HG03354 (cell line): ENCODE data around the gene DCHS1.

Experiments
- ATAC-seq: cut with Tn5 transposase; IDR thresholded peaks from one replicate; pipeline ENCODE4 v1.9.1; 2021; ENCODE audit warnings: mild to moderate bottlenecking; ENCODE audit not compliant: unreplicated experiment, poor library complexity, severe bottlenecking

The DCHS1 gene

DNA sequence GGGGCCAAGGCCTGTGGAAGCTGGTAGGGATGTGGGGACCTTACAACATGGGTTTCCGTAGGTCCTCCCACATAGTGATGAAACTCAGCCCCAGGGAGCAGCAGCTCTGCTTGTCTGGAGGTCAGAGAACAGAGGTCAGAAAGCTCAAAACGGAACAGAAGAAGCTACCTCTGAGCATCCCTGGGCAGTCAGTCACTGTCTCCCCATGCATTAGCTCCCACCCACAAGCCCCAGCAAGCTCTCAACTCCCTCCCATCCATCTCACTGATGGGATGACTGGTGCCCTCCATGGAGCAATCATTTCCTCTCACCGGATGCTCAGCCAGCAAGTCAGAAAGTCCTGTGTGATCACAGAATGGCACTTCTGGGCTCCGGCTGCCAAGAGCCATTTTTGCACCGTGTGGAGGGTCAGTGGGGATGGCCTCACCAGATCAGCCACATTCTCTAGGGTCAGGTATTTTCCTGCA lies 38.3 kb downstream of the DCHS1 start:
- no peak for ATAC-seq

DNA sequence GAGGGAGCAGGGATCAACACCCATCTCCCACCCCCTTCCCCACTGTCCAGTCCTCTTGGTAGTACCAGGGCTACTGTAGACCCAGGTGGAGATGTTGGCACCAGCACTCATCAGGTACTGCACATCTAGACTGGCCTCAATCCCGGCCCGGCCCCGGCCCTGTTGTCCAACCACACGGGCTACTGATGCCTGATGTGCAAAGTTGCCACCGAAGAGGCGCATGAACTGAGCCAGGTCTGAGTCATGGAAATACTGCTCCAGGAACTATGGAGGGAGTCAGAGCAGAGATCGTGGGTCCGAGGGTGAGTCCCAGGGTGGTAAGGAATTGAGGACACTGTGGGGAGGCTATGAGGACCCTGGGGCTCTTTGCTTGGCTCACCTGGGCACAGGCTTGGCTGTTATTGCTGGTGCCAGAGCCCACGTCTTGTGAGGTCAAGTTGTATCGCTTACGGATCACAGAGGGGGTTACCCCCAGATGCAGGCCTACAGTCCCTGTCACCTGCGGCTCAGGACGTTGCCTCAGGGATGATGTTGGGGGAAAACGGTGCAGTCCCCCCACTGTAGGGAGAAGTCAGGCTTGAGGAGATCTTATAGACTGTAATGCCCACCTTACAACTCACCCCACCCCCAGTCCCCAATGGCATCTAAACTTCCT lies 38.9 kb downstream of the DCHS1 start:
- ATAC-seq = no peak

GRCh38 chr11:6615882-6616585 lies 39.6 kb downstream of the DCHS1 start:
- no peak for ATAC-seq

DNA sequence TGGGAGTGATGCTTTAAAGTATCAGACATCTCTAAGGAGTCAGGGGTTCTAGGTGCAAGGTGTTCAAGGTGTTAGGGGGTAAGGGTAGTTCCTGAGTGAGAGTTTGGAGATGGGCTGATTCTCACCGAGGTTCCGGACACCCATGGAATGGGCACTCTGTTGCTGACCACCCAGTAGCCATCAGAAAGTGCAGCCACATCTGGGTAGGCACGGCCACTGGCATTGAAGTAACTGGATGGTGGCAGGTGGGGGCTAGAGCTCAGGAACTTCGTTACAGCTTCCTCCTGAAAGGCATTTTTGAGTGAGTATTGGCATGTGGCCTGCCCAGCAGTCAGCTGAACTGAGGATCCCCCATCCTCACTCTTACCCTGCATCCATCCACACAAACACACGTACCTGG lies 40.6 kb downstream of the DCHS1 start:
- no peak for ATAC-seq

DNA sequence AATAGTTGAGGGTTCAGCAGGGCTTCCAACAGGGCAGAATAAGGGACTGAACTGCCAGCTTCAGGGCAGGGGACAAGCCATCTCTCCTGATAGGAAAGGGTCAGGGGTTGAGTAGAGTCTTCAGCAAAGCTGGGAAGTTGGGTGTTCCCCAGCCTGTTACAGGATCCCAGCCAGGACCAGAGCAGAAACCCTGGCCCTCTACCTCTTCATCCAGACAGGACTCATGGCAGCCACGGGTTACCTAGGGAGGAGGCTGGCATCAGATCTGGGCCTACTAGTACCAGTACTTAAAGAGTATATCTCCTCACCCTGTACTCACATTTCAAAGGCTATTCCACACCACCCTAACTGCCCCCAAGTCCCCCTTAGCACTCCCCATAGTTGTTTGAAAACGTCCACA lies 41.2 kb downstream of the DCHS1 start:
- ATAC-seq = no peak

GRCh38 chr11:6613496-6613895 lies 42.1 kb downstream of the DCHS1 start:
- no peak for ATAC-seq

DNA sequence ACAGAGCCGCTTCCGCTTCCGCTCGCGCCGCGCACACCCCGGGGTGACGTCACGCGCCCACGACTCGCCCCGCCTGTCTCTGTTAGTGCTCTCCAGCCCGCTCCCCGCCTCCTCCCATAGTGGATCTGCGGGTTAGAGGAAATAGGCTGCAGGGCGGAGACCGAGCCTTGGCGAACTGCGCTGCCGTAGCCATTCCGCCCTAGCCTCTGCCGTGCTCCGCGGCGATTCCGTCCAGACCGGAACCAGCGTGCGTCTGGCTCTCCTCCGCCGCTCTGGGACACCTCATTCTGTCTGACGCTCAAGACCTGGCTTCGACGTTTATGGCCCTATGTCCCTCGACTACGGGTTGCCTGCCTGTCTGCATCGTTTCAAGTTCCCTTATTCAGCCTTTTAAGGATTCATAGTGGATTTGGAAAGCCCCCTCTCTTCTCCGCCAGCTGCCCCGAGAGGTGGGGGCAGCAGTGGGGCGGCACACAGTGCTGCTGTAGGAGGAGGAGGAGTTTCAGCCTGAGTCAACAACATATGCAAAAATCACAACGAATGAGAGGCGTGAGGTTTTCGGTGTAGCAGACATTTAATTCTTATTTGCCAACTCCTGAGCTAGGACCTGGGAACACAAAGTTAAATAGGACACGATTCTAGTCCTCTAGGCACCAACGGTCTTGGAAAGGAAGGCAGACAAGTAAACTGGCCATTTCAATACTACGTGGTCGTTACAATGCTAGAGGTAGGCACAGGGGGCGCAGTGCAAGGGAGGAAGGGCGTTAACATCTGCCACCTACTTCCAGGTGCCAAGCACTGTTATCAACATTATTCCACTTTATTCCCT lies 43.2 kb downstream of the DCHS1 start, which contains the start of gene TAF10:
Gene TAF10 (minus strand): TSS at position 4 of the 829 bp plus-strand sequence. CDS start 27 bp downstream, outside the sequence.
- ATAC-seq = peak; percentile 91

GRCh38 chr11:6611963-6612212 lies 43.7 kb downstream of the DCHS1 start:
- ATAC-seq = peak; percentile 24

- ATAC-seq = no peak
Observed at GRCh38 chr11:6611092-6611962, 44.3 kb downstream of the DCHS1 start.

- no peak for ATAC-seq
Observed at GRCh38 chr11:6610591-6610990, 45.0 kb downstream of the DCHS1 start.

GRCh38 chr11:6609502-6610015 lies 46.0 kb downstream of the DCHS1 start:
- ATAC-seq = no peak

DNA sequence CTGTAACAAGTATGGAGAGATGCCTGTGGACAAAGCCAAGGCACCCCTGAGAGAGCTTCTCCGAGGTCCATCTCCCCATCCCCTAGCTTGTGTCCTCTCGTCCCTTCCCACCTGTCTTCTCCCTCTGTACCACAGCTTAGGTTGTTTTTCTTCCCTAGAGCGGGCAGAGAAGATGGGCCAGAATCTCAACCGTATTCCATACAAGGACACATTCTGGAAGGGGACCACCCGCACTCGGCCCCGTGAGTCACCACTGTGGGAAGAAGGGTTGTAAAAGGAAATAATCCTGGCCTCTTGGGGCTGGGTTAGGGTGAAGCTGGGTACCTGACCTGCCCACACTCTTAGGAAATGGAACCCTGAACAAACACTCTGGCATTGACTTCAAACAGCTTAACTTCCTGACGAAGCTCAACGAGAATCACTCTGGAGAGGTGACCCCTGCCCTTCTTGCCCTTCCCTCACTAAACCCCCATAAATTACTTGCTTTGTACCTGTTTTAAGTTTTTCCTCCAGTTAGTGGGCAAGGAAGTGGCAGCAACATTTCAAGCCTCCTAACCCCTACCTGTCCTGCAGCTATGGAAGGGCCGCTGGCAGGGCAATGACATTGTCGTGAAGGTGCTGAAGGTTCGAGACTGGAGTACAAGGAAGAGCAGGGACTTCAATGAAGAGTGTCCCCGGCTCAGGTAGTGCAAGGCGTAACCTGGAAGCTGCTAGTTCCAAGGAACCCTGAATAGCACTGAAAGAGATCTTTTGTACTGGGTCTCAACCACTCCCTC lies 46.7 kb downstream of the DCHS1 start:
- no peak for ATAC-seq

- no peak for ATAC-seq
Observed at GRCh38 chr11:6608011-6608410, 47.6 kb downstream of the DCHS1 start.

GRCh38 chr11:6607190-6607795 lies 48.3 kb downstream of the DCHS1 start:
- ATAC-seq = no peak

GRCh38 chr11:6606471-6607189 lies 49.0 kb downstream of the DCHS1 start:
- peak; percentile 51 for ATAC-seq

- ATAC-seq = no peak
Observed at GRCh38 chr11:6604790-6605189, 50.8 kb downstream of the DCHS1 start.

DNA sequence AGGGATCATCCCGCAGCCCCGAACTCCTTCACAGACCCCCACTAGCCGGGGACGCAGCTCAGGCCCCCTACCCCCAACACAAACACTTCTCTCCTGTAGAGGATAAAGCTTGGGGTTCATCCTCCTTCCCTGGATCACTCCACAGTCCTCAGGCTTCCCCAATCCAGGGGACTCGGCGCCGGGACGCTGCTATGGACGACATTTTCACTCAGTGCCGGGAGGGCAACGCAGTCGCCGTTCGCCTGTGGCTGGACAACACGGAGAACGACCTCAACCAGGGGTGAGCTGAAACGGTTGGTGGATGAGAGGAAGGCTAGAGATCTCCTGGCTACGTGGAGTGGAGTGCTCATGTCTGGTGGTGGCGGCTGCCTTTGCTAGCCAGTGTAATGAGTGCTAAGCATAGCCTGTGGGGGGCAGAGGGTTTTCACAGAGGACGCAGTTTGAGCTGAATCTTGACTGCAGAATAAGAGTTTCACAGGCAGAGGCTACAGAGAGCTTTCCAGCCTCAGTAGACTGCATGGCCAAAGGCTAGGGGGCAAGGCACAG lies 51.5 kb downstream of the DCHS1 start:
- ATAC-seq = peak; percentile 40
